A549 treated with ZK216348 at 1 μM for 4 hours (cell line): Measurements from ENCODE around the gene TEX53. TPM values are rescaled to one million over a fixed set of nuclear protein-coding genes. Genes with fewer than 3 reads are reported as not detected.

Experiments used
- total RNA-seq: library from RNA; stranded (reverse); fragments of 200-300 nt; extraction: Qiagen RNA extraction; gene quantifications from 5 replicates; pipeline ENCODE4 v1.2.3, GENCODE V29; 2022; ENCODE audit warnings: low read depth

The TEX53 gene
- total RNA-seq, result not detected in 5 replicates

GRCh38 chr9:114657705-114658104 is at the start of gene TEX53:
Gene TEX53 (minus strand): TSS chr9:114657805. CDS start chr9:114657774, 31 bp downstream.

GRCh38 chr9:114681594-114682332 is 24.2 kb upstream of the TEX53 start, which contains the start of gene TEX48:
Gene TEX48 (minus strand): TSS chr9:114682192. CDS start chr9:114671723, 10,469 bp downstream.

Other genes starting within 250 kb of the TEX53 start
- gene WHRN, start 152.3 kb downstream of the TEX53 start, total RNA-seq, result 3.9 to 8.6 TPM (median 7.2 TPM) in 5 replicates
- 103 to 163 TPM (median 109 TPM) in 5 replicates for gene ATP6V1G1, start 70.0 kb downstream of the TEX53 start, total RNA-seq
- 9.8 to 13.7 TPM (median 10.5 TPM) in 5 replicates for gene TMEM268, start 46.5 kb downstream of the TEX53 start, total RNA-seq
- not detected in 5 replicates for gene TEX48, start 24.4 kb upstream of the TEX53 start, total RNA-seq
- gene TNFSF15, start 148.2 kb upstream of the TEX53 start, total RNA-seq, result 0.05 to 0.25 TPM (median 0.16 TPM) in 5 replicates